CD4-positive, alpha-beta T cell treated with Interferon gamma for 1 hour (primary cell): ENCODE data around the gene B4GALNT3.

Experiments used
- DNase-seq: peaks from one replicate; pipeline ENCODE4 v3.0.0-alpha.2; 2020

Gene B4GALNT3

DNA sequence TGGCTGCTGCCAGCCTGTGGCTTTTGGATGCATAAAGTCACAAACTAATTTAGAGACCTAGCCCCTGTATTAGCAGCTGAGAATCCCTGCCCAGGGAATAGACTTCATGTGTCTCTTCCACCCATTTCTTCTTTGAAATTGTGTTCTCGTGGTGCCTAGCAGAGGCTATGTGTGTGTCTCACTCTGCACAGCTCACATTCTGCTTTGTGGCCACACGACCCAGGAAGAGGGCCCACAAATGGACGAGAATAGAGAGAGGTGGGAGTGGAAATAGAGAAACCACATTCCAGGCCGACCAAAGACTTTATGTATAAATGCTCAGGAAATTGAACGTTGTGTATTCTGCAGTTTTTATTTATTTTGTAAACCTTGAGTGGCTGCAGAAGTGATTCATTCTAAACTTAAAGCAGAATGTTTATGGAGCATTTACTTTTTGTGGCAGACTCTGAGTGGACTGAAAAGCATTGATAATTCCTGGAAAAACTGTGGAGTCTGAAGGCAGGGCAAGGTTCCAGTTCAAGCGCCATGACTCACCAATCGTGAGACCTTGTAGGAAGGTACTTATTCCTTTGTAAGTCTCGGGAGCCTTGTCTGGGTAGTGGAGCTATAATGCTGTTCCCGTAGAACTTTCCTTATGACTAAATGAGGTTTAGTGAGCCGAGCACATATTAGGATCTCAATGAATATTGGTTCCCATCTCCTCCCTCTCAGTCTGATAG lies 9.1 kb downstream of the B4GALNT3 start:
- no peak for DNase-seq

DNA sequence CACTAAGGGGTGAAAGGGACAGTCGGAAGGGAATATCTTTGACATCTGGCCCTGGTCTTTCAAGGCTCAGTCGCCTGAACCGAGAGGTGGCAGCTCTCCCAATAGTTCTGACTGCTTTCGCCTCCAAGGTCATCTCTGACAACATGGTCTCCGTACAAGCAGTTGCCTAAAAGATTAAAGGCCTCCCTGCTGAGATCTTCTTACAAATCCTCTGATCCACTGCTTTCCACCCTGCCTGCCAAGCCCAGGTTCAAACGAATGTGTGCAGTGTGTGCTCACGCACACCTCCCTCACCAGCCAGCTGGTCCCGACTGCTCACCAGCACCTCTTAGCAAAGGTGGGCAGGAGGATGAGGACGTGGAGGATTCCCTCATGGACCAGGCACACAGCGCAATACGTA lies 10.4 kb downstream of the B4GALNT3 start:
- DNase-seq: no peak

DNA sequence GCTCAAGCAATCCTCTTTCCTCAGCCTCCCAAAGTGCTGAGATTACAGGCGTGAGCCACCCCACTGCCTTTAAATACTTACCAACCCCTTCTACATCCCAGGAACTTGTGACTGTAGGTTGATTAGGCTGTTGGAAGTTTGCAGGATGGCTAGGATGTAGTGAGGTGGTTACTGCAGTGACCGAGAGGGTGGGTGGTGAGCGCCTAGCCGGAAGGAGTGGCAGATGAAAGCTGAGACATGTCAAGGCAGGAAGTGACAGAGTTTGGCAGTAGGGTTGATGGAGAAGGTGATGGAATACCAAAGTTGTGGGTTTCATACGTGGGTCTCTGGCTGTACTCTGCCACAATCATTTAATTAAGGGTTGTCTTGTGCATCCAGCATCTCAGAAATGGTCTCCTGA lies 13.5 kb downstream of the B4GALNT3 start:
- no peak for DNase-seq

DNA sequence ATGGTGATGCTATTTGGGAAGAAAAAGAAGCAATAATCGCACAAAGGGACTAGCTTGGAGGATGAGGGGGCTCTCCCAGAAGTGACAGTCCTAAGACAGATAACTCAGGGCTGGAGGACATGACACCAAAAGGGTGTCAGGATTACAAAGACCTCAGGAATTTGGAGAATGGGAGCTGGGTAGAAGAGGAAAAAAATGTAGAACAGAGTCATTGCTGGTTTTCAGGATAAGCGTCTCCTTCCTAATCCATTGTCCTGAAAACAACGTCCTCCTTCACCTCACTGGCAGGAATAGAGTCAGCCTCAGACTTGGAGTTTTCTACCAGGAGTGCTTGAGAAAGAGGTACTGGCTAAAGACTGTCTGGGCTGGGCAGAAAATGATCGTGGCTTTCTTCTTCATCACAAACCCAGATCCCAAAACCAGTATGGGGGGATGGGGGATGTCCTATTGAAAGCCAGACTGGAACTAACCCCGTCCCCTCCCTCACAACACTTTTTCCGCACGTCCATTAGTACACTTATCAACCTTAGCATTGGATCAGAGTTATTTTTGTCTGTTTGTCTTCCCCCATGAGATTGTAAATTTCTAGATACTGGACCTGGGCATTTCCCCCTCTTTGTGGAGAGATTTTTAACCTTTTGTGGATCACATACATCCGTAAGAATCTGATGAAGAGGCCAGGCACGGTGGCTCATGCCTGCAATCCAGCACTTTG lies 14.3 kb downstream of the B4GALNT3 start:
- no peak for DNase-seq

DNA sequence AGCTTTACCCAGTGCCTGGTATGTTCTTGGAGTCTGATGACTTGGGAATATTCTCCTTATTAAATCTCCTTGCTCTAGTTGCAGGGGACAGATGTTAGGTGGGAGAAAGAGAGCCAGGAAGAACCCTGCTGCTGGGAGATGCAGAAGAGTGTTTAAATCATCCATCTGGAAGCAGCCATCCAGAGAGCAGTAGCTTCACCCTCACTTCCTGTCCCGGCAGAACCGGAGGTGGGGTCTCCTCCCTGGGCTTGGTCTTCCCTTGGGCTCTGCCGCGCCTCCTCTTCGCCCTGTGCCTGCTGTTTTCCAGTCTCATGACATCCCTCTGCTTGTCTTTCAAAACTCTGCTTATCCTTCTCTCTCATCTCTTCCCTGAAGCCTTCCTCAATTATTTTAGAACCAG lies 15.5 kb downstream of the B4GALNT3 start:
- no peak for DNase-seq

DNA sequence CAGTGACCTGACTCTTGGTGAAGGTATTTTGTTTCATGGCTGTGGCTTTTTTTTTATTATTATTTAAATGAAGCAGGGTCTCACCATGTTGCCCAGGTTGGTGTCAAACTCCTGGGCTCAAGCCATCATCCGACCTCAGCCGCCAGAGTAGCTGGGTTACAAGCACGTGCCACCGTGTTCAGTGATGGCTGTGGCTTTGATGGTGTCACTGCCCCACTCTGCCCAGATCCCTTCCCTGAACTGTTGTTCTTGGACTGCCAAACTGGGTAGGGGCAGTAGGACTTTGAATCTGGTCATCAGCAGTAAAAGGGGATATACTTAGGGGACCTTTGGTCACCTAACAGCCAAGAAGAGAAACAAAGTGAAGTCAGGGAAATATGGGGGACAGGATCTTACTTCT lies 19.4 kb downstream of the B4GALNT3 start:
- DNase-seq: no peak

DNA sequence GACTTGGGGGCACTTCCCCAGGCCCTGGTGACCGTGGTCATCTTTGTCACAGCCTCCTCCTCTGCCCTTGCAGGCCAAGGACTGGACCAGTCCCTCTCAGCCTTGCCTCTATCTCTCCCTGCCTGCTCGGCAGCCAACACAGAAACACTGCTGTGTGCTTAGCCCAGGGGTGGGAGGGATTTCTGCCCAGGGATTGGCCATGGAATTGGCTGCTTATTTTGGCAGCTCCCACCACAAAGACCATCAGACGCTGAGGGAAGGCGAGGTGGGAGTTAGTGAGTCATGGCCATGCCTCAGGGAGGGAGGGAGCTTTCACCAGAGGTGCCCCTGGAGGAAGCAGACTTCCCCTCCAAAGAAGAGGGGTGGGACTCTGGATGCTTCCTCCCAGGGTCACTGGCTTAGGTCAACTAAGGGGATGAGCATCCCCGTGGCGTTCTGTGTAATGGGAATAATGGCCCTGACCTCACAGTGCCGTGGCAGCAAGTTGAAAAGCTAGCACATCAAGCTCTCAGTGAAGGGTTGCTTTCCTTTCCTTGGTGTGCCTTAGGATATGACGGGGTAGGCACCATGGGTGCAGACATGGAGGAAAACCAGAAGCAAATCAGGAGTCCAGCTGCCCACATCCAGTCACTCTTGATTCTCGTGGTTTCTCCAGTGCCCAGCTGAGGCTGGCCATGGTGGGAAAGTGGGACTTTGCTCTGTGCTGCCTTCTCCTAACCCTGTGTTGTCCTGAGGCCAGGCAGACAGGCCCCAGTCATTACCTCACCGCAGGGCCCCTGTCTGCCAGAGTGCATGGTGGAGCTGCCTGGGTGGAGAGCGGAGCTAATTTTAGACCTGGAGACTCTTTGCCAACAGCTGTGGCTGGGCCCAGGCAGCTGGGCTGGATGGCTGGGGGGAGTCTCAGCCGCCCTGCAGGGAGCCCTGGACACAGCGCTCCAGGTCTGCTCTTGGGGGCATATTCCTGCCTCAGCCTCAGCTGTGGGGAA lies 21.4 kb downstream of the B4GALNT3 start:
- no peak for DNase-seq

DNA sequence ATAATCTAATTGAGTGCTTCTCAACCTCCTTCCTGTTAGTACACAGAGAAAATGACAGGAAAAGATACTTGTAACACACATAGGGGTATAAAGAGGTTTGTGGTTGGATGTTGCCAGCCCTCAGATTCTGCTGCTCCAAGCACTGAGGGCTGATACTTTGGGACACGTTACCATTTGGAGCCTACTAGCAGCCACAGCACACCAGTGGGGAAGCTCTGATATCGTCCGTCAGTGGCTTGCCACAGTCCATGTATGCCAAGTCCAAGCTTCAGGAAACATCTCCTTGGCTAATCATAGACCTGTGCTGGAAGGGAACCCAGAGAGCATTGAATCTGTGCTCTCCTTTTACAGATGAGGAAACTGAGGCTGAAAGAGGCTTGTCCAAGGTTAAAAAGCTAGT lies 22.3 kb downstream of the B4GALNT3 start:
- no peak for DNase-seq

DNA sequence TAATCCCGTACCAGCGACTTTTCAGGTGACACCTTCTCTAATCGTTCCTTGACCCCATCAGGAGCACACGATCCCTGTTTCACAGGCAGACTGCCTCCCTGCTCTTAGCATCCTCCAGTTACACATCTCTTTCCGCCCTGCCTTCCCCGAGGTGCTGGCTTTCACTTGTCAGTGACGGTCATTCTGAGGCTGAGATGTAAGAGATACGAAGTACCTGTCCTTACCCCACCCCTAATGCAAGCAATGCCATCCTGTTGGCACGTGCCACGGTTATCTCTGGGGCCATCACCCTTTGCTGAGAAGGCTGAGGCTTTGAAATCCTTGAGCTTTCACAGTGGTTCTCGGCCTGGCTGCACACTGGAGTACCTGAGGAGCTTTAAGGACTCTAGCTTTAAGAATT lies 24.4 kb downstream of the B4GALNT3 start:
- DNase-seq: no peak

DNA sequence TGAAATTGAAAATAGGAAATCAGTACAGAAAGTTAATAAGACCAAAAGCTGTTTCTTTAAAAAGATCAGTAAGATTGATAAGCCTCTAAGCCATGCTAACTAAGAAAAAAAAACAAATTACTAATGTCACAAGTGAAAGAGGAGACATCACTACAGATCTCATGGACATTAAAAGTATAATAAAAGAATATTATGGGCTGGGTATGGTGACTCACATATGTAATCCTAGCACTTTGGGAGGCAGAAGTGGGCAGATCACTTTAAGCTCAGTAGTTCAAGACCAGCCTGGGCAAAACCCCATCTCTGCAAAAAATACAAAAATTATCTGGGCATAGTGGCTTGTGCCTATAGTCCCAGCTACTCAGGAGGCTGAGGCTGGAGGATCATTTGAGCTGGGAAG lies 30.5 kb downstream of the B4GALNT3 start:
- DNase-seq: no peak

DNA sequence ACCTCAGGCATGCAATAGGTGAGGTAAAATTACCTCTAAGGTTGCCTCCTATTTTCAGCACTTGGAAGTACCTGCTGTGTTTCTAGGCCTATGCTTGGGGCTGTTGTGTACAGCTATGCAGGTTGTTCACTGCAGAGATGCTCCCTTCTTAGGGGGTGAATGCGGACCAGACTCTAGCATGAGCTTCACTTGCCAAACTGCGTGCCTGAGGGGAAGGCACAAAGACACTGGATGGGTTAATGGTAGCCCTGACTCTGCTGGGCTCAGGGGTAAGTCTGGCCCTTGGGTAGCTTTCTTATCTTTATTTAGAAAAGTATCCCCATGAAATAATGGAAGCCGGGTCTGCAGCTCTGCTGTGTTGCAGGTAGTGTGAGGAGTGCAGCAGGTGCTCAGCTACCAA lies 35.7 kb downstream of the B4GALNT3 start:
- no peak for DNase-seq

DNA sequence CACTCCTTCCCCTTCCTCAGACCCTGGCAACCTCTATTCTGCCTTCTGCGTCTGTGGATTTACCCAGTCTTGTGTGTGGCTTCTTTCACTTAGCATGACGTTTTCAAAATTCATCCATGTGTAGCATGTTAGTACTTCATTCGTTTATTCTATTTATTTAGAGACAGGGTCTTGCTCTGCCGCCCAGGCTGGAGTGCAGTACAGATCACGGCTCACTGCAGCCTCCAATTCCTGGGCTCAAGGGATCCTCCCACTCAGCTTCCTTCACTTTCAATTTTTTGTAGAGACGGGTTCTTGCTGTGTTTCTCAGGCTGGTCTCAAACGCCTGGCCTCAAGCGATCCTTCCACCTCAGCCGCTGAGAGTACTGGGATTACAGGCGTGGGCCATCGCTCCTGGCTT lies 37.0 kb downstream of the B4GALNT3 start:
- DNase-seq: no peak

DNA sequence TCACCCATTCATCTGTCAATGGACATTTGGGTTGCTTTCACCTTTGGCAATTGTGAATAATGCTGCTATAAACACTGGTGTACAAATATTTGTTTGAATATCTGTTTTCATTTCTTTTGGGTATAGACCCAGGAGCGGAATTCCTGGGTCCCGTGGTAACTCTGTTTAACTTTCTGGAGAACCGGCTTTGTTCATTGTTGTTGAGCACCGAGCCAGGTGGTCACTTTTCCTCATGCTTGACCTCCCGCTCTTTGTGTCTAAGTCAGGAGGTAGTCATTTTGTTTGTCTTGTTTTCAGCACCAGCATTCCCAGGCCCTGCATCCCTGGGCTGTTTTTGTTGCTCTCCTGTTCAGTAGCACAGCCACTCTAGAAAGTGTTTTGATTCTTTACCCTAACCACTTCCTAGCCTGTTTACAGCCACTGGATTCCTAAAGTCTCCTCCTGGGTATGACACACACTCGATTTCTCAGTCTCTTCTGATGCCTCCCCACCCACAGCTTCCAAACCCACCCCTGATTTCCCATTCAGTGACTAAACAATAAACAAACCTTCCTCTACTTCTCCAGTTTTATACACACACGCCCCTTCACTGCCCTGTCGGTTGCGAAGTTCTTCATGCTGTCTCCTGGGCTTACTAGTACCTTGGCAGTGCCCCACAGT lies 37.9 kb downstream of the B4GALNT3 start:
- no peak for DNase-seq

DNA sequence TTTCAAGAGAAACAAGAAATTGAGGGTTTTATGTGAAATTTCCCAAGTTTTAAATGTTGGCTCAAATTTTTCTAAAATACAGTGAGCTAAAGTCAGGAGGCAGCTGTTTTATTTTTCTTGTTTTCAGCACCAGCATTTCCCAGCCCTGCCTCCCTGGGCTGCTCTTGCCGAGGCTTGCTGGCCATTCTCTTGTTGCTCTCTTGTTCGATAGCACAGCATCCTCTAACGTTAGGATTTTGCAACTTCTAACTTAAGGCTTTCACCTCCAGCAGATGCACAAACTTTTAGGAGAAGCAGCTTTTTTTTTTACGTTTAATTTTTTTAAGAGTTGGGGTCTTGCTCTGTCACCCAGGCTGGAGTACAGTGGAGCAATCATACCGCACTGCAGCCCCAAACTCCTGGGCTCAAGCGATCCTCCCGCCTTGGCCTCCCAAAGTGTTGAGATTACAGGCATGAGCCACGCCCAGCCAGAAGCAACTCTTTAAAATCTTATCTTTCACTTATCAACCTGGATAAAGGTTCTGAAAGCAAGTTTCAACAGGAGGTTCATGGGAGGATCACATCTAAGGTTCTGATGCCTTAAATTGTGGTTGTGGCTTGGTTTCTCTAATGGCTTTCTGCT lies 40.2 kb downstream of the B4GALNT3 start:
- no peak for DNase-seq

DNA sequence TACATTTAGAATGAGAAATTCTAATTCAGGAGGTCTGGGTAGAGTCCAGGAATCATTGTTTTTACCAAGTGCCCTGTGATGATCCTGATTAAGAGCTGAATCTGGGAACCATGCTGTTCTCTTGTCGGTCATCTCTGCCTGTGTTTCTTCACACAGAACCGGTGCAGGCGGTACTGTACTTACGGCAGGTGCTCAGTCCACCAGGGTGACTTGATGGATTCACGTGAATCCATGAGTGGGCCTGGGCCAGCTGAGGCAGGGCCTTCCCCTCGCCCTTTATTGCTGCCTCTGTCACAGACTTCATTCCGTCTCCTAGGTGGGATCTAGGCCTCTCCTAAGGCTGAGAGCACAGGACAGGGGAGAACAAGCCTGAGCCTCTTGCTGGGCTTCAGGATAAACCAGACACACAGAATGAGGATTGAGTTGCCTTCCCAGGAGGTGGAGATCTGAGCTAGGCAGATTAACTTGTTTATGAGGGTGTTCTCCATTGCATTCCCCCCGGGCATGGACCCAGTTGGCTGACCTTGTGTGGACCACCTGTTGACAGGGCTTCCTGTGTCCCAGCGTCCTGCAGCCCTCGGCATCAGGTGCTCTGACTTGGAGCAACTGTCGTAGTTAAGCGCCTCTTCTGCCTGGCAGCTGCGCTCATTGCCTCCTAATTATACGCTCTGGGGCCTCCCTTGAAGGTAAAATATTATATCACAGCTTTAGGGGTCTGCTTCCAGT lies 42.1 kb downstream of the B4GALNT3 start:
- no peak for DNase-seq

DNA sequence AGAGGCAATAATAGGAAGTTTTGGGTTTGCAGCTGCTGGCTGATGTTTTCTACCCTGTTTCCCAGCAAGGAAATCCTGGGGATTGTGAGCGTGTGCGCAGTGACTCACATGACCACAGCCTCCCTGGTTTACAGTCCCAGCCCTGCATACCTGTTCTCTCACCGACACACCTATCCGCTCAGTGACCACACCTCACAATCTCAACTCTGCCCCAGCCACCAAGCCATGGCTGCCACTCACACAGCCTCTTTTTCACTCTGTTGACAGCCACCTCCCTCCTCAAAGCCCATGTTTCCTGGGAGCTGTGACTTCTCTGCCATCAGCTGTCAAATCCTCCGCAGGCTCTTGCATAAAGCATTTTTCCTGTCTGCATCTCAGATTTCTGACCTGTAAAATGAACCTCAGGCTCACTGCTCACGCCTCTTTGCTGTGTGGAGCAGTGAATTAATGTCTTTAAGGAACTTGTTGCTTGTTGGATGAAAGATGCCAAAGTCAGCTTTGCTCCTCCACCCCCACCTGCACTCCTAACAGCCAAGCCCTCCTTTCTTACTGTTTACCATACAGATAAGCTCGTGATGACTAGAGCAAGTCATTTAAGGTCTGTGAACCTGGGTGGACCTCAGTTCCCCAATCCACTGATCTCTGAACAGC lies 43.5 kb downstream of the B4GALNT3 start:
- no peak for DNase-seq

DNA sequence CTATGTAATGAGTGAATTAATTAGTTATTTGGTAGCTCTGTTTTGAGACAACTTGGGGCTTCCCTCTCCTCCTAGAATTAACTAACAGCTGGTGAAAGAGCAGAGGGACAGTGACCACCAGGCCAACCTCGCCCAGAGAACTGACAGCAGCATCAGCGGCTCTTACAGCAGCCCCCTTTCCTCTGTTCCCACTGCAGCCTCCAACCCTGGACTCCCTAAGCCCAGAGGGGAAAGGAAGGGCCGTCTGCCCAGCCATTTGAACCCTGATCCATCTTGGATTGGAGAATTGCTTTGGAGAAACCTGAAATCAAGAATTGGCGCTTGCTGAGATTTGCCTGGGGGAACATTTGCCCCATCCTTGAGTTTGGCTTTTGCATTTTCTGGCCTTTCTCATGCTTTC lies 45.5 kb downstream of the B4GALNT3 start:
- no peak for DNase-seq

DNA sequence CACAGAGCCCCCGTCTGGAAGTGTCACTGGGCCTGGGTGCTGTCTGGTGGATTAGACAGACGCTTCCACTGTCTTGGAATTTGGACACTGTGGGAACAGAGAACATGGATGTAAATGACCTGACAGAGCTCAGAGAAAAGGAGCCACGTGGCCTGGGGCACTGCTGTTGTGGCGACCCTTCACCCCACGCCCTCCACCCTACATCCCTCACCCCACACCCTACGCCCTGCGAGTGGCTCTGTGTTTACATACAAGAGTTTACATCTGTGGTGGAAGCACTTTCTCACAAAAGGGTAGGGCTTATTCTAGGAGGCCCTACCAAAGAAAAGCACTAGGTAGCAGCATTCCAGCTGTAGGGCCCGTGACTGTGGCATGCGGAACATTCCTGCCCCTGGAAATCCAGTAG lies 47.7 kb downstream of the B4GALNT3 start:
- no peak for DNase-seq

DNA sequence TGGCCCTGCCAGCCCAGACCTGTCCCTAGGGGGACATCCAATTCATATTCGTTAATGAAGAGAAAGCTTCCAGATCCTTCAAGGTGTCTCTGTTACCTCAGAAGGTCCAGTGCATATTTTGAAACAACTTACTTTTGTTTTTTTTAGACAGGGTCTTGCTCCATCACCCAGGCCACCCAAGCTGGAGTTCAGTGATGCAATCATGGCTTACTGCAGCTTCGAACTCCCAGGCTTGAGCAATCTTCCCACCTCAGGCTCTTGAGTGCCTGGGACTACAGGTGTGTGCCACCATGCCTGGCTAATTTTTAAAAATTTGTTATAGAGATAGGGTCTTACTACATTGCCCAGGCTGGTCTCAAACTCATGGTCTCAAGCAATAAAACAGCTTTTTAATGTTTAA lies 48.4 kb downstream of the B4GALNT3 start:
- no peak for DNase-seq

DNA sequence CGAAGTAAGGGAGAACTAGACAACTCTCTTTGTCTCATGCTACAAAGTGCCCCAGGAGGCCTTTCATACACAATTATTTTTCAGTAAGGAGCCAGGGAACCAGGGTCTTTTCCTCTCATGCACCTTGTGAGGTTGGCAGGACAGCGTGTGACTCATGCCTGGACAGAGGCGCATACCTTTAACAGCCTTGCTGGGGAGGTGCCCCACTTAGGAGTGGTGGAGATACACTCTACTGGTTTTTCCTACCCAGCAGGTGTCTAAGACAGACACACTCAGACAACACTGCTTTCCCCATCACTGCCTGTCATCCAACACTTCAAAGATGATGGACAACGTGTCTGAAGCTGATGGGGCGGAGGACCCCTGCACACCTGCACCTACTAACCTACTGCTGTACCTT lies 49.1 kb downstream of the B4GALNT3 start:
- DNase-seq: no peak

DNA sequence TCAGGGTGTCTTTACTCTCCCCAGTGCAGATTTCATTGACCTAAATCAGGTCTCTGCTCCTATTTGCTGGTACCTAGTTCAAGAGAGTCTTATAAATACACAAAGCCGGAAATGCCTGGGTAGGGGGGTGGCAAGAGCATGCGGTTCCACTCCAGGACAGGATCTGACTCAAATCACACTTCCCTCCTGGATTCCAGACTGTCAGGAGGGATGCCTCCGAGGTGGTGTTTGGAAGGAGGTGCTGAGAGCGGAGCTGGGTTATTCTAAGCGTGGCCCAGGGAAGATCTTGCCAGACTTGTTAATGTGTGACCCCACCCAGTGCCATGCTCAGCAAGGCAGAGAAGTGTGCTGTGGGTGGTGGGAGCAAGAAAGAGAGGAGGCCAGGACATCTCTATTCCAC lies 49.8 kb downstream of the B4GALNT3 start:
- DNase-seq: no peak
